HepG2 (cell line): ENCODE results near the gene SMOC1. TPM values are rescaled to one million over a fixed set of nuclear protein-coding genes. Genes with fewer than 3 reads are reported as not detected.

Source experiments
- EP300 ChIP-seq, 3 experiments: sonication (generic) in 1 of 3; formaldehyde crosslinking in 1 of 3; IDR thresholded peaks; 2 replicates each; pipeline versions ENCODE4 v1.5.1 to v1.6.1; 2011 to 2020; ENCODE audit warnings: low read depth in 2 of 3, low read length in 2 of 3, borderline replicate concordance in 1 of 3, improper control_type of control experiment in 1 of 3, mild to moderate bottlenecking in 1 of 3, missing genetic modification reagents in 1 of 3, moderate library complexity in 1 of 3
- FOXC1 ChIP-seq: sonication (generic); formaldehyde crosslinking; IDR thresholded peaks from 2 replicates; pipeline ENCODE4 v1.8.0; 2022; ENCODE audit warnings: mild to moderate bottlenecking, missing genetic modification reagents, borderline replicate concordance
- FOXK1 ChIP-seq: sonication (generic); formaldehyde crosslinking; IDR thresholded peaks from 2 replicates; pipeline ENCODE4 v1.4.0; 2020; ENCODE audit warnings: low read depth, missing genetic modification reagents, borderline replicate concordance
- KDM1A ChIP-seq: IDR thresholded peaks from 2 replicates; pipeline ENCODE4 v1.6.1; 2016; ENCODE audit warnings: missing compliant biosample characterization
- LCORL ChIP-seq, 2 experiments: fragments of 450-650 bp in 1 of 2; sonication (generic) in 1 of 2; formaldehyde crosslinking in 1 of 2; IDR thresholded peaks; 2 replicates each; pipeline versions ENCODE4 v1.5.0 to v1.6.1; 2017 to 2020; ENCODE audit warnings: antibody characterized with exemption in 1 of 2, missing genetic modification reagents in 1 of 2
- MXI1 ChIP-seq: IDR thresholded peaks from 3 replicates; pipeline ENCODE4 v1.6.1; 2012; ENCODE audit warnings: low read depth, low read length, inconsistent platforms, borderline replicate concordance
- NFKB2 ChIP-seq: sonication (generic); formaldehyde crosslinking; IDR thresholded peaks from 2 replicates; pipeline ENCODE4 v1.4.0; 2020; ENCODE audit warnings: missing genetic modification reagents, borderline replicate concordance
- NKX3-1 ChIP-seq: sonication (generic); formaldehyde crosslinking; IDR thresholded peaks from 2 replicates; pipeline ENCODE4 v1.5.0; 2020; ENCODE audit warnings: missing genetic modification reagents
- TEAD2 ChIP-seq: sonication (generic); formaldehyde crosslinking; IDR thresholded peaks from 2 replicates; pipeline ENCODE4 v1.9.0; 2021; ENCODE audit warnings: missing genetic modification reagents
- THYN1 ChIP-seq: sonication (generic); formaldehyde crosslinking; IDR thresholded peaks from 2 replicates; pipeline ENCODE4 v1.8.1; 2023; ENCODE audit warnings: low read depth, mild to moderate bottlenecking, moderate library complexity, missing genetic modification reagents, borderline replicate concordance
- ZNF234 ChIP-seq: sonication (generic); formaldehyde crosslinking; conservative IDR thresholded peaks from 2 replicates; pipeline ENCODE4 v1.5.1; 2020; ENCODE audit warnings: mild to moderate bottlenecking, missing genetic modification reagents
- ZNF558 ChIP-seq: sonication (generic); formaldehyde crosslinking; IDR thresholded peaks from 2 replicates; pipeline ENCODE4 v1.9.0; 2022; ENCODE audit warnings: mild to moderate bottlenecking, missing genetic modification reagents, borderline replicate concordance
- ZNF788 ChIP-seq: sonication (generic); formaldehyde crosslinking; IDR thresholded peaks from 2 replicates; pipeline ENCODE4 v1.5.0; 2020; ENCODE audit warnings: mild to moderate bottlenecking, missing genetic modification reagents, borderline replicate concordance
- ZSCAN20 ChIP-seq: sonication (generic); formaldehyde crosslinking; IDR thresholded peaks from 2 replicates; pipeline ENCODE4 v1.4.0; 2020; ENCODE audit warnings: missing genetic modification reagents, mild to moderate bottlenecking, borderline replicate concordance
- polyA plus RNA-seq, 8 experiments: library from polyadenylated mRNA; depleted of rRNA in 3 of 8; stranded (reverse) in 7 of 8; unstranded in 1 of 8; fragments of >200 nt; fragmentation: Illumina TruSeq in 4 of 8; extraction: Trizol in 4 of 8; gene quantifications; 2 replicates each; pipeline versions ENCODE4 v1.2.1 to v1.2.3, GENCODE V29; 2011 to 2016; ENCODE audit warnings: low read depth in 4 of 8, missing spikeins in 1 of 8, mixed read lengths in 1 of 8; ENCODE audit not compliant: insufficient read depth in 1 of 8
- total RNA-seq, 5 experiments: library from RNA; depleted of rRNA; stranded (reverse); fragments of >200 nt; fragmentation: Illumina TruSeq; extraction: Trizol; gene quantifications; 2 replicates each; pipeline ENCODE4 v1.2.3, GENCODE V29; 2016; ENCODE audit warnings: low read depth in 1 of 5
- TF ChIP-seq, protein P1 (sequence below): sonication (generic); formaldehyde crosslinking; IDR thresholded peaks from 2 replicates; pipeline ENCODE4 v1.5.0; 2020; ENCODE audit warnings: missing genetic modification reagents
- TF ChIP-seq, protein P2 (sequence below): sonication (generic); formaldehyde crosslinking; IDR thresholded peaks from 2 replicates; pipeline ENCODE4 v1.9.0; 2022; ENCODE audit warnings: missing genetic modification reagents, mild to moderate bottlenecking, borderline replicate concordance
- TF ChIP-seq, protein P3 (sequence below), 2 experiments: sonication (generic) in 1 of 2; formaldehyde crosslinking in 1 of 2; IDR thresholded peaks; 2 replicates each; pipeline versions ENCODE4 v1.4.0 to v1.6.1; 2018 to 2020; ENCODE audit warnings: missing genetic modification reagents in 2 of 2, borderline replicate concordance in 1 of 2, low read depth in 1 of 2, mild to moderate bottlenecking in 1 of 2, missing biosample characterization in 1 of 2
- TF ChIP-seq, protein P4 (sequence below): sonication (generic); formaldehyde crosslinking; IDR thresholded peaks from 2 replicates; pipeline ENCODE4 v1.4.0; 2020; ENCODE audit warnings: mild to moderate bottlenecking, missing genetic modification reagents
- TF ChIP-seq, protein P5 (sequence below): sonication (generic); formaldehyde crosslinking; IDR thresholded peaks from 2 replicates; pipeline ENCODE4 v1.5.0; 2020; ENCODE audit warnings: mild to moderate bottlenecking, missing genetic modification reagents

SMOC1 gene
- total and polyA plus RNA-seq, 2 of the 13 experiments (the other 11 are each of a cell fraction or from before 2014, with no cell fraction given): 17.8 to 35.6 TPM

DNA sequence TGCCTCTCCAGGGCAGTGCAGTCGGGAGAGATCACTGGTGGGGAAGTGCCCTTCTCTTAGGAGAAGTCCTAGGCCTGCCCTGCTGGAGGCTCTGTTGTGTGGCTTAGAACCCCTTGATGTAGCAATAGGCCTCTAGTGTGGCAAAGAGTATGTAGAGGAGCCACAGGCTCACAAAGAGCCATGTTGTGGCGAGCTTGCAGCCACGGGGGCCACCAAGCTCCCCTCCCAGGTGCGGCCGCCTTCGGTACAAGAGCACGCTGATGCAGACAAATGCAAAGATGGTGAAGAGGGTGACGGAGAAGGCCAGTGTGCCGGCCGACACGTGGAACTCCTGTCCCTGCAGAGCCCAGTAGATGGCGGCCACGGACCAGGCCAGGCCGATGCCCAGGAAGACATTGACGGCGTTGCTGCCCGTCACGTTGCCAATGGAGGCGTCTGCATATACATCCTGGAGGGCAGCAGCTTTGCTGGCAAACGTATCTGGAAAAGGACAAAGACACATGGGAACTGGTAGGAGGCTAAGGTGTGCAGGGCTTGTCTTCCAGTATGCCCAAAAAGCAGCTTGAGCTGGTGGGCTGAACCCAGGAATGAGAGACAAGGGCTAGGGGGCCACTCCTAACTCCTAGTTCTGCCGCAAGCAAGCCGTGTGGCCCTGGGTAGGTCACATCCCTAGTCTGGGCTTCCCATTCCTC, 166.8 kb downstream of the SMOC1 start (continued):
- TF ChIP-seq, protein P1, sequence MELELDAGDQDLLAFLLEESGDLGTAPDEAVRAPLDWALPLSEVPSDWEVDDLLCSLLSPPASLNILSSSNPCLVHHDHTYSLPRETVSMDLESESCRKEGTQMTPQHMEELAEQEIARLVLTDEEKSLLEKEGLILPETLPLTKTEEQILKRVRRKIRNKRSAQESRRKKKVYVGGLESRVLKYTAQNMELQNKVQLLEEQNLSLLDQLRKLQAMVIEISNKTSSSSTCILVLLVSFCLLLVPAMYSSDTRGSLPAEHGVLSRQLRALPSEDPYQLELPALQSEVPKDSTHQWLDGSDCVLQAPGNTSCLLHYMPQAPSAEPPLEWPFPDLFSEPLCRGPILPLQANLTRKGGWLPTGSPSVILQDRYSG (CRISPR knock-in tag): no peak
- TF ChIP-seq ZNF788 (CRISPR knock-in tag): peak; percentile 93; the same call in 1 of the 2 replicates
- TF ChIP-seq NKX3-1 (CRISPR knock-in tag): no peak
- TF ChIP-seq, protein P2, sequence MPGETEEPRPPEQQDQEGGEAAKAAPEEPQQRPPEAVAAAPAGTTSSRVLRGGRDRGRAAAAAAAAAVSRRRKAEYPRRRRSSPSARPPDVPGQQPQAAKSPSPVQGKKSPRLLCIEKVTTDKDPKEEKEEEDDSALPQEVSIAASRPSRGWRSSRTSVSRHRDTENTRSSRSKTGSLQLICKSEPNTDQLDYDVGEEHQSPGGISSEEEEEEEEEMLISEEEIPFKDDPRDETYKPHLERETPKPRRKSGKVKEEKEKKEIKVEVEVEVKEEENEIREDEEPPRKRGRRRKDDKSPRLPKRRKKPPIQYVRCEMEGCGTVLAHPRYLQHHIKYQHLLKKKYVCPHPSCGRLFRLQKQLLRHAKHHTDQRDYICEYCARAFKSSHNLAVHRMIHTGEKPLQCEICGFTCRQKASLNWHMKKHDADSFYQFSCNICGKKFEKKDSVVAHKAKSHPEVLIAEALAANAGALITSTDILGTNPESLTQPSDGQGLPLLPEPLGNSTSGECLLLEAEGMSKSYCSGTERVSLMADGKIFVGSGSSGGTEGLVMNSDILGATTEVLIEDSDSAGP (CRISPR knock-in tag): peak; percentile 92
- TF ChIP-seq TEAD2 (CRISPR knock-in tag): no peak
- TF ChIP-seq, protein P3, sequence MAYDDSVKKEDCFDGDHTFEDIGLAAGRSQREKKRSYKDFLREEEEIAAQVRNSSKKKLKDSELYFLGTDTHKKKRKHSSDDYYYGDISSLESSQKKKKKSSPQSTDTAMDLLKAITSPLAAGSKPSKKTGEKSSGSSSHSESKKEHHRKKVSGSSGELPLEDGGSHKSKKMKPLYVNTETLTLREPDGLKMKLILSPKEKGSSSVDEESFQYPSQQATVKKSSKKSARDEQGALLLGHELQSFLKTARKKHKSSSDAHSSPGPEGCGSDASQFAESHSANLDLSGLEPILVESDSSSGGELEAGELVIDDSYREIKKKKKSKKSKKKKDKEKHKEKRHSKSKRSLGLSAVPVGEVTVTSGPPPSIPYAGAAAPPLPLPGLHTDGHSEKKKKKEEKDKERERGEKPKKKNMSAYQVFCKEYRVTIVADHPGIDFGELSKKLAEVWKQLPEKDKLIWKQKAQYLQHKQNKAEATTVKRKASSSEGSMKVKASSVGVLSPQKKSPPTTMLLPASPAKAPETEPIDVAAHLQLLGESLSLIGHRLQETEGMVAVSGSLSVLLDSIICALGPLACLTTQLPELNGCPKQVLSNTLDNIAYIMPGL (CRISPR knock-in tag; IDR thresholded peaks at IDR 0.05; ENCODE audit: borderline replicate concordance in 1 of 2, low read depth in 1 of 2): peak; percentile 88 to 92
- peak; percentile 72; the same call in 1 of the 2 replicates for TF ChIP-seq FOXK1 (CRISPR knock-in tag)
- no peak for TF ChIP-seq ZNF558 (CRISPR knock-in tag)
- TF ChIP-seq, protein P4, sequence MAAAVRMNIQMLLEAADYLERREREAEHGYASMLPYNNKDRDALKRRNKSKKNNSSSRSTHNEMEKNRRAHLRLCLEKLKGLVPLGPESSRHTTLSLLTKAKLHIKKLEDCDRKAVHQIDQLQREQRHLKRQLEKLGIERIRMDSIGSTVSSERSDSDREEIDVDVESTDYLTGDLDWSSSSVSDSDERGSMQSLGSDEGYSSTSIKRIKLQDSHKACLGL (CRISPR knock-in tag): no peak
- TF ChIP-seq EP300 (IDR thresholded peaks at IDR 0.05; ENCODE audit: low read depth in 2 of 2, low read length in 2 of 2): no peak
- peak; percentile 38 for TF ChIP-seq EP300 (CRISPR knock-in tag; IDR thresholded peaks at IDR 0.05; ENCODE audit: borderline replicate concordance)
- no peak for TF ChIP-seq THYN1 (CRISPR knock-in tag)
- no peak for TF ChIP-seq ZSCAN20 (CRISPR knock-in tag)
- TF ChIP-seq FOXC1 (CRISPR knock-in tag): no peak; the same call in 1 of the 2 replicates
- no peak for TF ChIP-seq ZNF234 (CRISPR knock-in tag)
- no peak for TF ChIP-seq LCORL (IDR thresholded peaks at IDR 0.05)
- peak; percentile 46; the same call in 1 of the 2 replicates for TF ChIP-seq LCORL (CRISPR knock-in tag; IDR thresholded peaks at IDR 0.05)
- TF ChIP-seq MXI1: peak; percentile 81; the same call in 2 of the 3 replicates
- 0 out of 2 replicates have a peak, but pooled peaks have one; percentile 18 for TF ChIP-seq KDM1A
- TF ChIP-seq NFKB2 (CRISPR knock-in tag): peak; percentile 92; the same call in 1 of the 2 replicates
- TF ChIP-seq, protein P5, sequence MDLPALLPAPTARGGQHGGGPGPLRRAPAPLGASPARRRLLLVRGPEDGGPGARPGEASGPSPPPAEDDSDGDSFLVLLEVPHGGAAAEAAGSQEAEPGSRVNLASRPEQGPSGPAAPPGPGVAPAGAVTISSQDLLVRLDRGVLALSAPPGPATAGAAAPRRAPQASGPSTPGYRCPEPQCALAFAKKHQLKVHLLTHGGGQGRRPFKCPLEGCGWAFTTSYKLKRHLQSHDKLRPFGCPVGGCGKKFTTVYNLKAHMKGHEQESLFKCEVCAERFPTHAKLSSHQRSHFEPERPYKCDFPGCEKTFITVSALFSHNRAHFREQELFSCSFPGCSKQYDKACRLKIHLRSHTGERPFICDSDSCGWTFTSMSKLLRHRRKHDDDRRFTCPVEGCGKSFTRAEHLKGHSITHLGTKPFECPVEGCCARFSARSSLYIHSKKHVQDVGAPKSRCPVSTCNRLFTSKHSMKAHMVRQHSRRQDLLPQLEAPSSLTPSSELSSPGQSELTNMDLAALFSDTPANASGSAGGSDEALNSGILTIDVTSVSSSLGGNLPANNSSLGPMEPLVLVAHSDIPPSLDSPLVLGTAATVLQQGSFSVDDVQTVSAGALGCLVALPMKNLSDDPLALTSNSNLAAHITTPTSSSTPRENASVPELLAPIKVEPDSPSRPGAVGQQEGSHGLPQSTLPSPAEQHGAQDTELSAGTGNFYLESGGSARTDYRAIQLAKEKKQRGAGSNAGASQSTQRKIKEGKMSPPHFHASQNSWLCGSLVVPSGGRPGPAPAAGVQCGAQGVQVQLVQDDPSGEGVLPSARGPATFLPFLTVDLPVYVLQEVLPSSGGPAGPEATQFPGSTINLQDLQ (CRISPR knock-in tag): no peak
